ENCODE measurements around the gene CYP26C1.

DNA sequence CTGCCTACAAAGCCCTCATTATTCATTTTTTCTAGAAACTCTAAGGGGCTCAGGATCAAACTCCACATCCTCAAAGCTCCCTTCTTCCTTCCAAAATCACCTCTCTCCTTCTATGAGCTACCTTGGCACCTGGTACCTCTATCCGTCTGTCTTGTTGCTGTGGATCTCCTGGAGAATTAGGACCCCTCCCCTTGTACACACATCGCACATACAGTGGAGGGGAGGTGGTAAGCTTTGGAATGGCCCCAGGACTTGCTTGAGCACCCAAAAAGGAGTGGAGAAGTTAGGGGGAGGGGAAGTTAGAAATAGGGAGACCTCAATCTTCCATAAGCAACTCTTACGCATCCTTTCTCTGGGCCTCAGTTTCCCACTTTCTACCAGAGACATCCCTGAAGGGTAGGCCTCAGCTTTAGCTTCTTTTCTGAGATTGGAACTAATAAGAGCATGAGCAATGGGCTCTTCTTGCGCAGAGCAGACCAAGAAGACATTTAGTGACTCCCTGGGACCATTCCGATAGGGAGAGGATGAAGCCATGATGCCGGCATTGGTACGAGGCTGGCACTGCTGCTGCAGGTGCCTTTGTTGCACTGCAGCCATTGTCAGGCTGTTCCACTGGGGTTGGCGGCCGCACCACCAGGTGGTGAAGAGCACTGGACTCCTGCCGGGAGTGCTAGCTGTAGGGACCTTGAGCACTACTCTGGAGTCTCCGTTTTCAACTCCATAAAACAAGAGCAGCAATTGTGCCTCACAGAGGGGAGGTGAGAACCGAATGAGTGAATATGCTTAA lies 4.5 kb downstream of the CYP26C1 start:
- TF ChIP-seq, protein P1, sequence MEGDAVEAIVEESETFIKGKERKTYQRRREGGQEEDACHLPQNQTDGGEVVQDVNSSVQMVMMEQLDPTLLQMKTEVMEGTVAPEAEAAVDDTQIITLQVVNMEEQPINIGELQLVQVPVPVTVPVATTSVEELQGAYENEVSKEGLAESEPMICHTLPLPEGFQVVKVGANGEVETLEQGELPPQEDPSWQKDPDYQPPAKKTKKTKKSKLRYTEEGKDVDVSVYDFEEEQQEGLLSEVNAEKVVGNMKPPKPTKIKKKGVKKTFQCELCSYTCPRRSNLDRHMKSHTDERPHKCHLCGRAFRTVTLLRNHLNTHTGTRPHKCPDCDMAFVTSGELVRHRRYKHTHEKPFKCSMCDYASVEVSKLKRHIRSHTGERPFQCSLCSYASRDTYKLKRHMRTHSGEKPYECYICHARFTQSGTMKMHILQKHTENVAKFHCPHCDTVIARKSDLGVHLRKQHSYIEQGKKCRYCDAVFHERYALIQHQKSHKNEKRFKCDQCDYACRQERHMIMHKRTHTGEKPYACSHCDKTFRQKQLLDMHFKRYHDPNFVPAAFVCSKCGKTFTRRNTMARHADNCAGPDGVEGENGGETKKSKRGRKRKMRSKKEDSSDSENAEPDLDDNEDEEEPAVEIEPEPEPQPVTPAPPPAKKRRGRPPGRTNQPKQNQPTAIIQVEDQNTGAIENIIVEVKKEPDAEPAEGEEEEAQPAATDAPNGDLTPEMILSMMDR (conservative IDR thresholded peaks at IDR 0.05; ENCODE audit: low read length) = no peak
- TF ChIP-seq EZH2phosphoT487 (IDR thresholded peaks at IDR 0.05; ENCODE audit: borderline replicate concordance) = no peak

Measured in Loucy (cell line).